Measurements from ENCODE around the gene EOLA1. TPM values are rescaled to one million over a fixed set of nuclear protein-coding genes. Genes with fewer than 3 reads are reported as not detected.
"Not testable (repeated sequence)": the region's sequence is repeated elsewhere in the genome, so short reads cannot be mapped to it uniquely, and the experiment has no call there.

The EOLA1 gene
- total RNA-seq, 1 donor from 2014 or later, result 15.8 TPM

- Histone ChIP-seq H3K27ac (no peak overlapping the region), H3K9me3 (no peaks in the 10 kb centered on the region), H3K36me3 (no peaks in the 10 kb centered on the region), H3K27me3 (no peaks in the 10 kb centered on the region), H3K4me1 (no peaks in the 10 kb centered on the region), H3K4me3 (no peak overlapping the region)
- TF ChIP-seq, protein P1, sequence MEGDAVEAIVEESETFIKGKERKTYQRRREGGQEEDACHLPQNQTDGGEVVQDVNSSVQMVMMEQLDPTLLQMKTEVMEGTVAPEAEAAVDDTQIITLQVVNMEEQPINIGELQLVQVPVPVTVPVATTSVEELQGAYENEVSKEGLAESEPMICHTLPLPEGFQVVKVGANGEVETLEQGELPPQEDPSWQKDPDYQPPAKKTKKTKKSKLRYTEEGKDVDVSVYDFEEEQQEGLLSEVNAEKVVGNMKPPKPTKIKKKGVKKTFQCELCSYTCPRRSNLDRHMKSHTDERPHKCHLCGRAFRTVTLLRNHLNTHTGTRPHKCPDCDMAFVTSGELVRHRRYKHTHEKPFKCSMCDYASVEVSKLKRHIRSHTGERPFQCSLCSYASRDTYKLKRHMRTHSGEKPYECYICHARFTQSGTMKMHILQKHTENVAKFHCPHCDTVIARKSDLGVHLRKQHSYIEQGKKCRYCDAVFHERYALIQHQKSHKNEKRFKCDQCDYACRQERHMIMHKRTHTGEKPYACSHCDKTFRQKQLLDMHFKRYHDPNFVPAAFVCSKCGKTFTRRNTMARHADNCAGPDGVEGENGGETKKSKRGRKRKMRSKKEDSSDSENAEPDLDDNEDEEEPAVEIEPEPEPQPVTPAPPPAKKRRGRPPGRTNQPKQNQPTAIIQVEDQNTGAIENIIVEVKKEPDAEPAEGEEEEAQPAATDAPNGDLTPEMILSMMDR (IDR thresholded peaks at IDR 0.05), result no peak
- intact Hi-C loops (cut with DNase I), result no loop called here
- DNase-seq (no peak), ATAC-seq (no peak)
Observed at GRCh38 chrX:149517308-149517707, 23.5 kb upstream of the EOLA1 start.

- ATAC-seq (no peak), DNase-seq (no peak)
- H3K9me3 ChIP-seq, result no peaks in the 10 kb centered on the region
- intact Hi-C loops (cut with DNase I), result no loop called here
- H3K27me3 ChIP-seq, result no peaks in the 10 kb centered on the region
- no peaks in the 10 kb centered on the region for H3K36me3 ChIP-seq
- TF ChIP-seq, protein P1 (IDR thresholded peaks at IDR 0.05), result no peak
- no peak overlapping the region for H3K27ac ChIP-seq
- H3K4me3 ChIP-seq, result no peak overlapping the region
- no peaks in the 10 kb centered on the region for H3K4me1 ChIP-seq
Observed at GRCh38 chrX:149518236-149518635, 22.6 kb upstream of the EOLA1 start.

GRCh38 chrX:149520636-149521277 is 20.1 kb upstream of the EOLA1 start:
- H3K36me3 ChIP-seq; DNase-seq; H3K4me1 ChIP-seq; H3K4me3 ChIP-seq; intact Hi-C loops (cut with DNase I); H3K9me3 ChIP-seq; ATAC-seq; H3K27ac ChIP-seq; H3K27me3 ChIP-seq: not testable (repeated sequence)

GRCh38 chrX:149521438-149521837 is 19.4 kb upstream of the EOLA1 start:
- ATAC-seq (no peak), DNase-seq (no peak)
- no peak overlapping the region for H3K27ac ChIP-seq
- no peaks in the 10 kb centered on the region for H3K9me3 ChIP-seq
- intact Hi-C loops (cut with DNase I), result no loop called here
- no peaks in the 10 kb centered on the region for H3K27me3 ChIP-seq
- no peaks in the 10 kb centered on the region for H3K4me1 ChIP-seq
- TF ChIP-seq, protein P1 (IDR thresholded peaks at IDR 0.05), result no peak
- no peak overlapping the region for H3K4me3 ChIP-seq
- H3K36me3 ChIP-seq, result no peaks in the 10 kb centered on the region

DNA sequence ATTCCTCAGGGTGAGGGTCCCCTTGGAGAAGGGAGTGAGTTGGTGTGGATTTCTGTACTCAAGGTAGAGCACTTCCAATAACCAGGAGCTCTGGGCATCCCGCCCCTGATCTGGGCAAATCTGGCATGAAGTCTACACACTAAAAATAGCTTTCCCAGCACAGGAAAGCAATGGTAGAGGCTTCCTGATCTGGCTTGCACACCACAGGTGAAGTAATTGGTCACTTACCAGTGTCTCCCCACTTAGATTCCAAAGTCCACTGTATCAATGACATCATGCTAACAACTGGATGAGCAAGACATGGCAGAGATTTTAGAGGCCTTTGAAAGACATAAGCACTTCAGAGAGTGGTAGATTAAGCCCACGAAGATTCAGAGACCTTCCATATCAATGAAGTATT is 17.9 kb upstream of the EOLA1 start:
- Histone ChIP-seq H3K4me3 (no peak overlapping the region), H3K27ac (no peak overlapping the region), H3K27me3 (no peaks in the 10 kb centered on the region), H3K9me3 (no peaks in the 10 kb centered on the region), H3K4me1 (no peaks in the 10 kb centered on the region), H3K36me3 (no peaks in the 10 kb centered on the region)
- ATAC-seq, result no peak
- intact Hi-C loops (cut with DNase I), result no loop called here
- no peak for DNase-seq
- TF ChIP-seq, protein P1 (IDR thresholded peaks at IDR 0.05), result no peak

DNA sequence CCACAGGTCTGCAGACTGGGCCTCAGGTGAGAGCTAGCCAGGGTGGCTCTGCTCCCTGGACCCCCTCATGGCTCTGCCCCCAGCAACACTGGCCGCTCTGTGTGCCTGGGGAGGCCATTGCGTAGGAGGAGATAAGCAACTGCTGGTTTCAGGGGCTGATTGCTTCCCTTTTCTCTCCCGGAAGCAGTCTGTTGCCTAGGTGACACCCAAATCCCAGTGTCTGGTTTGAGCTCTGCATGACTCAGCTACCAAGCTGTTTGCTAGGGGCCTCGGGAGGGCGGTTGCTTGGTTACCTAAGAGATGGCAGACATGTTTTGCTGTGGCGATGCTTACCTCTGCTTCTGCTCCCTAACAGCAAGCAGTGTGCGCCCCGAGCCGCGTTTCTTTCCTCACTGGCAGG is 15.4 kb upstream of the EOLA1 start:
- H3K9me3 ChIP-seq; H3K4me1 ChIP-seq; intact Hi-C loops (cut with DNase I); H3K4me3 ChIP-seq; H3K27ac ChIP-seq; H3K36me3 ChIP-seq; H3K27me3 ChIP-seq: not testable (repeated sequence)
- peak; percentile 92 for ATAC-seq
- DNase-seq, result peak; percentile 65

- H3K9me3 ChIP-seq; H3K4me1 ChIP-seq; DNase-seq; intact Hi-C loops (cut with DNase I); H3K27me3 ChIP-seq; H3K4me3 ChIP-seq; H3K36me3 ChIP-seq: not testable (repeated sequence)
- H3K27ac ChIP-seq, result peak overlapping the region; percentile 55
- peak; percentile 25 for ATAC-seq
Observed at GRCh38 chrX:149525903-149526302, 14.9 kb upstream of the EOLA1 start.

DNA sequence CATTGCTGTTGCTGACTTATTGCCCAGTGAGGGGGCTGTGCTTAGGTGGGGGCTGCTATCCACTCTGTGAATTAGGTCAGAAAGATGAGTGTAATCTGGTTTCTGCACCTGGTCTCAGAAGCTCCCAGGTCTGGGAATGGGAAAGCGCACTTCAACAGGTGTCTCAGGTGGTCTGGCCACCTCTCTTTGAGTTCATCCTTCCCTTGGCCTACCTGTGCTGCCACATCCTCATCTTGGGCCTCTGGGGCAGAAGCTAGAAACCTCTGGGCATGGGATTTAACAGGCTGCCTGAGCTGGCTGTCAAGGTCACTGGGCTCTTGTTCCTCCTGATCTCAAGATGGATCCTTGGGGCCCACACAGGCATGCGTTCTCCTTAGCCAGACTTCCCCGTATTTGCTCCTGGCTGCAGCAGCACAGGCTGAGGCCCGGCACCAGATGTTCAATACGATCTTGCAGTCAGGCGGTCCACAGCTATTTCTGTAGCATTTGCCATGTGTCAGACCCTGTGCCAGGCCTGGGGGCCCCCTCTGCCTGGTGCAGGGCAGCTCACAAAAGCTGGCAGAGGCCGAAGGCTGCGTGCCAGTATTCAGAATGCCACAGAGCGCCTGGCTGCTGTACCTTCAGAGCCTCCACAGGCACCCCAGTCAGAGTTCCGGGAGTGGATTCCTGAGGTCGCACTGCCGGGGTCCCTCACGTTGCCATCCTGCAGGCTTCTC is 14.3 kb upstream of the EOLA1 start:
- DNase-seq; H3K36me3 ChIP-seq; H3K4me1 ChIP-seq; H3K4me3 ChIP-seq; intact Hi-C loops (cut with DNase I); H3K27me3 ChIP-seq; ATAC-seq; H3K9me3 ChIP-seq: not testable (repeated sequence)
- peak overlapping the region; percentile 55 for H3K27ac ChIP-seq
